COLO668 (cell line): Measurements from ENCODE around the gene LY6G6F.

Experiments
- DNase-seq: peaks from one replicate; lab custom pipeline; 2025; ENCODE audit not compliant: unreplicated experiment; lab: John Stamatoyannopoulos, UW

Gene LY6G6F

DNA sequence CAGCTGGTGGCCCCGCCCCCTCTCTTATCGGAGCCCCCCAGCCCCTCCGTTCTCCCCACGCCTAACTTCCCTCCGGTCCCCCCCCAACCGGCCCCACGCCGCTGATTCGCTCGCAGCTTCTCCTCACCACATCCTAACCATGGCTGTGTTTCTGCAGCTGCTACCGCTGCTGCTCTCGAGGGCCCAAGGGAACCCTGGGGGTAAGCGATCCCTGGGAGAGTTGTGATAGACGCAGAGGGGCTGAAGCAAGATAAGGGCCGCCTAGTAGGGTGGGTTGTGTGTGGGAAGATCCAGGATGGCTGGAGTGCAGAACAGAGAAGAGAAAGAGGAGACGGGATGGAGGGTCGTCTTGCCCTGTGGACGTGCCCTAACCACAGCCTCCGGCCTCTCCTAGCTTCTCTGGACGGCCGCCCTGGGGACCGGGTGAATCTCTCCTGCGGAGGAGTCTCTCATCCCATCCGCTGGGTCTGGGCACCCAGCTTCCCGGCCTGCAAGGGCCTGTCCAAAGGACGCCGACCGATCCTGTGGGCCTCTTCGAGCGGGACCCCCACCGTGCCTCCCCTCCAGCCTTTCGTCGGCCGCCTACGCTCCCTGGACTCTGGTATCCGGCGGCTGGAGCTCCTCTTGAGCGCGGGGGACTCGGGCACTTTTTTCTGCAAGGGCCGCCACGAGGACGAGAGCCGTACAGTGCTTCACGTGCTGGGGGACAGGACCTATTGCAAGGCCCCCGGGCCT lies 16.7 kb downstream of the LY6G6F start, which contains the start of gene MPIG6B:
Gene MPIG6B (plus strand): TSS at position 129 of the 735 bp plus-strand sequence. CDS start 11 bp downstream, at position 140.
- no peak for DNase-seq

DNA sequence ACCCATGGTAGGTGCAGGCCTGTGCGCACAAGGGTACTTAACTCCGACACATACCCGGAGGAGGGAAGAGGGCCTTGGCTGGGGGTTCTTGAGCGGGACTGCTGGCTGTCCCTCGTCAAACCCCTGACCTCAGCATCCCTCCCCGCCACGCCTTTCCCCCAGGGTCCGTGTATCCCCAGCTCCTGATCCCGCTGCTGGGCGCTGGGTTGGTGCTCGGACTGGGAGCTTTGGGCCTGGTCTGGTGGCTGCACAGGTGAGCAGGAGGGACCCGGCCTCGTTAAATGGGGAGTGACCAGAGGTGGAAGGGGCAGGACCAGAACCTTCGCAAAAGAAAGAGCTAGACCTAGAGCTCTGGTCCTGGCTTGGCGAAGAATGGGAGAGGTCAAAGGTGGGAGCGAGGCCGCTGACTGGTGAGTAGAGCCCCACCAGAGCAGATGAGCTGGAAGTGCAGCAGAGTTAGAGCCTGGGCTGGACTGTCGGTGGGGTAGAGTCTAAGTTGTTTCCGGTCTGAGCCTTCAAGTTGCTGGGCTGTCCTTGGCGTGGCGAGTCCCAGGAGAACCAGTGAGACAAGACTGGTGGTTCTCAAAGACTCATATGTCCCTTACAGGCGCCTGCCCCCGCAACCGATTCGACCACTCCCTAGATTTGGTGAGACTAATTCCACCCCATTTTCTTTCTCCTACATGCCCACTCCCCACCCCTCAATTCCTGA lies 17.5 kb downstream of the LY6G6F start:
- no peak for DNase-seq

DNA sequence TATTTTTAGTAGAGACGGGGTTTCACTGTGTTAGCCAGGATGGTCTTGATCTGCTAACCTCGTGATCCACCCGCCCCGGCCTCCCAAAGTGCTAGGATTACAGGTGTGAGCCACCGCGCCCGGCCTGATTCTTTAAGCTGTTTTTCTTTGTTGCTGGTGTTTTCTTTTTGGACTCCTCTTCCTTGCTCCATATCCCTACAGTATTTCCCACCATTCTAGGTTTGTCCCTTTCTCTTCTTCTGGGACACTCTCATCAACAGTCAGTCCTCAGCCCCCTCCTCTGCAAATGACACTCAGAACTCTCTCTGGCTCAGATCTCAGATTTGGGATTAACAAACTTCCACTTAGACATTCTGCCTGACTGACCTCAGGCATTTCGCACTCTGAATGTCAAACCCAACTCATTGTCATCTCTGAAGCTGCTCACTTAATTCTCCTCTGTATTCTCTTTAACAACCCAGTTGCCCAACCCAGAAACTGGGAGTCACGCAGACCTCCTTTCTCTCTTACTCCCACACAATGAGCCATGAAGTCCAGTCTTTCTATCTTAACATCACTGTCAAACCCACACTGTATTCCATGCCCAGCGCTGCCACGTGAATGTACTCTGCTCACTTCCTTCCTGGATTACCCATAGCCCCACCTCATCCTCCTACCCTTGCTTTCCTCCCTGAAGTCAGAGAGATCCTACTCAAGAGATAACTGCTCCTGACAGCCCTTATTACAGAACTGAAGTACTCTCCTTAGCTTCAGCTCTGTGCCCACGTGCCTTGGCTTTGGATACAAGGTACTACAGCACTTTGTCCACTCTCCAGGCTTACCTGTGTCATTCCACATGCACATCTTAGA lies 19.1 kb downstream of the LY6G6F start:
- DNase-seq, result no peak

- no peak for DNase-seq
These were observed 20.5 kb downstream of the LY6G6F start for GRCh38 chr6:31727034-31727716.

- DNase-seq, result no peak
These were observed 21.3 kb downstream of the LY6G6F start for GRCh38 chr6:31727717-31728671.

GRCh38 chr6:31728767-31729514 lies 22.3 kb downstream of the LY6G6F start, which contains the start of gene DDAH2:
TSS of gene DDAH2 (minus strand) at chr6:31729299. CDS start at chr6:31729161, 138 bp downstream.
- DNase-seq, result no peak

- peak; percentile 32 for DNase-seq
These were observed 22.9 kb downstream of the LY6G6F start for GRCh38 chr6:31729515-31729978.

DNA sequence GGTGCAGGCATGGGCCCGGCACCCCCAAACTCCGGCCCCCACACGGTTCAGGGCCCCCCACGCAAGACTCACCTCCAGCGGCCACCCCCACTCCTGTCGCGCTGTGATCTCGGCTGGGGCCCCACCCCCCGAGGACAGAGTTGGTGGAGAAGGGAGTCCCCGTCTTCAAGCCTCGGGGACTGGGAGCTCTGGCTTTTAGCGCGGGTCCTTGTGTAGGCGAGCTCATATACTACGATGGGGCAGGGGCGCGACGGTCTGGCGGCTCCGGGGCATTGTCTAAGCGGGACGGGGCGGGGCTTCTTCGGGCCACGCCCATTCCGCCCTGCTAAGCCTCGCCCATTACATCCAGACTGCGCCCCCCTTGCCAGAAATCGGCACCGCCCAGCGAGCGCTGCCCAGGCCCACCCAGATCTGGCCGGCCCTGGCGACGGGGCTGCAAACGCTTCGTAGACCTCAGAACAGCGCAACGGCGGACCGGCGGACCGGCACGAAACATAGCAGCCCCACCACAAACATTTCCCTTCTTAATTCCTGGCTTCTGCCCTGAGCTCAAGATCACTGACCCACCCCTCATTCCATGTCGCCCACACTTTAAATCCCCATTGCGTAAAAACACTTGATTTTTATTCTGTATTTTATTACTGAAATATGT lies 23.4 kb downstream of the LY6G6F start:
- no peak for DNase-seq

GRCh38 chr6:31730631-31731086 lies 24.0 kb downstream of the LY6G6F start:
- DNase-seq, result no peak

DNA sequence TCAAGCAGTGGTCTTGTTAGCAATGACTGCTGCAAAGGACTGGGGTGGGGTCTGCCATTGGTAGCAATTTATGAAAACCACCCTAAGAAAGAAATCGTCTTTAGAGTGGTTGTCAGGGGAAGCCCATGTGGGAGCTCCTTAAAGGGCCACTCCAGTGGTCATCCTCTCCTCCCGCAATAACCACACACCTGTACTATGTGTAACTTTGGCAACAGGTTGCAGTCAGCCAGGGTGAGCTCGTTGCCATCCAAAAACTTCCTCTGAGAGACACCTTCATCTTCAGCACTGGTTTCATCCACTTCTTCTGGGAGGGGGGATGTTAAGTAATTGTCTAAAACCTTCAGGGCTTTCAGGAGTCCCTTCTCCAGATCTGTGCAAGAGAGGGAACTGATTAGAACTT lies 25.4 kb downstream of the LY6G6F start:
- no peak for DNase-seq

DNA sequence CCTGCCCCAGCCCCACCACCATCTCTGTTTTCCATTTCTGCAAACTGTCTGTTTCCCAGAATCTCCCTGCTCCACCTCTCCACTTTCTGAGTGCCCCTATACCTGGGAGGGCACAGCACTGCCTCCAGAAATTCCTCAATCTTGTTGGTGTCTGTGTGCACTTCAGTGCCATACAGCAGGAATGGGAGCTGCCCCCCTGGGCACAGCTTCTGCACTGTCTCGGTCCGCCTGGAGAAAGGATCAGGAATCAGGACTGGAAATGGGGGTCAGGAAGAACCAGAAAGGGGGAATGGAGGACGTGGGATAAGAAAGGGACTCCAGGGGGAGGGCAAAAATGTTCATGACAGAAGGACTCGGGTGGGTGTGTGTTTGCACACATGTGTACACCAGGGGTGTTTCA lies 27.1 kb downstream of the LY6G6F start:
- no peak for DNase-seq

DNA sequence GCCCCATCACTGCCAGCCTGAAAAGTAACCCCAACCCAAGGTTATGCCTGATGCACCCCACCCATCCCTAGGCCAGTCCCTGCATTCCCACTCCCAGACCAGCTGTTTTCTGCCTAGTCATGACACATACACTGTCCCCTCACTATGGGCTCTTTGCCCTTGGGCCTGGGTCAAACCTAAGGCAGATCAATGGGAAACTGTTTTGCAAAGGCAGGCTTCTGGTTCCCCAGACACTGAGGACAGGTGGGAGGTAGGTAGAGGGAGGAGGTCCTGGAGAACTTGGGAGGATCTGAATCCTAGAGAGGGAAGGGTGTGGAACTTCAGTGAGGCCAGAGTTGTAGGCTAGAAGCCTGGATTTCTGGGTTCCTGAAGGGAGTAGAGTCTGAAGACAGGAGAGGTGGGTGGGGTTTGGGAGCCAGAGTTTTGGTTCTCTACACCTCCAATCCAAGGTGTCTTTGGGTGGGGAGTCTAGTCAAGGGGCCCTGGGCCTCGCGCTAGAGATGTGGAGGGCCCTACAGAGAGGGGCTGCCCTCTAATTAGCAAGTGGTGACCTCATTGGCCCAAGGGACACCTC lies 27.7 kb downstream of the LY6G6F start:
- no peak for DNase-seq

- DNase-seq, result peak; percentile 29
These were observed 28.2 kb downstream of the LY6G6F start for GRCh38 chr6:31734821-31735406.

DNA sequence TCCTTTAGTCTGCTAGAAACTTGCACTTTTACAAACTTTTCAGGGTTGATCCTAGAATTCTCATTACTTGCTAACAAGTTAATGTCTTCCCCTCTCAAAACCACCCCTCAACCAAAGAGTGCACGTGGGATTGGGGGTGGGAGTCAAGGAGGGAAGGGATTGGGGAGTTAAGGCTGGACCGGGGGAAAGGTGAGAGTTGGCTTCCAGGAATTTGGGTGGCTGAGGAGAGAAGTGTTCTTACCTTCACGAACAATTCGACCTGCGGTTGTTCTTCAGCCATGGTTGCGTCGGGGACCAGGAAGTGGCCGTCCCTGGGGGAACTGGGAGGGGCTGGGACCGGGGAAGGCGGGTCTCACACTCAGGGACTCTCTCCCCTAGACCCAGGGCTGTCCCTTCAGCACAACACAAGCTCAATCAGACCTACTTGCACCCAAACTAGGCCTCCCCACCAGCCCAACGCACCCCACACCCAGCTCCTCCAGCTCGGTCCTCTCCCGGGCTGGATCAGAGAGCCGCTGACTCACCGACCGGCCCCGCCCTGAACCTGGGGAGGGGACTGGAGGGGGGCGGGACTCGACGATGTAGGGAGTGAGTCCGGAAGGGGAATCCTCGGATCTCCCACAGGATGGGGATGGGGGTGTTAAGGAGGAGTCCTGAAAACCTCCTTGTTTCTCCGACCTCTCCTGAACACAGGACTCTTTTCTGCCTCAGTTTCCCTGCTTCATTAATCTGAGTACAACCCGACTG lies 29.5 kb downstream of the LY6G6F start, which contains the start of gene CLIC1:
Gene CLIC1 (minus strand): TSS at position 510 of the 747 bp plus-strand sequence. CDS start 230 bp downstream, at position 280.
- peak; percentile 82 for DNase-seq

GRCh38 chr6:31736768-31737314 lies 30.2 kb downstream of the LY6G6F start:
- no peak for DNase-seq

DNA sequence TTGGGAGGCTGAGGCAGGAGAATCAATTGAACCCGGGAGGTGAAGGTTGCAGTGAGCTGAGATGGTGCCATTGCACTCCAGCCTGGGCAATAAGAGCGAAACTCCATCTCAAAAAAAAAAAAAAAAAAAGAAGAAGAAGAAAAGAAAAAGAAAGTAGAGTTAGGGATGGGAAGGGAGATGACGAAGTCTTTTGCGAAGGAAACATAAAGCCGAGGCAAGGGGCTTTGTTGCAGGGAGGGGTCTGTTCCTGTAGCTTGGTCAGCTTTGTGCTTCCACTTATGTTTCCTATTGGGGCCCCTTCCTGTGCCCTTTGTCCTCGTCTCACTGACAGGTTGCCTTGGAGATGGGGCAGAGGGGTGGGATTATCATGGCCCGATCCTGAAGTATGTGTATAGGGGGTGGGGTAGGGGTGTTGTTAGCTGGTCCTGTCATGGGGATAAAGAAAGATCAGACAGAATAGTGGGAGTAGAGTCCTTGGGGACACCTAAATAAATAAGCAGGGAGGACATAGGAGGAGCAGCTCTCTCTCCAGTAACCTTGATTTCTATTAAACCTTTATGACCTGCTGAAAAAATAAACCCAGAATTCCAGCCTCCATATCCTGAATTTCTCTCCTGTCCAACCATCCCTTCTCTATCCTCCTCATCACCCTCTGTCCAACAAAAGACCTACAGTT lies 30.8 kb downstream of the LY6G6F start:
- DNase-seq, result peak; percentile 63
